Measurements from ENCODE around the gene CYRIA.

DNA sequence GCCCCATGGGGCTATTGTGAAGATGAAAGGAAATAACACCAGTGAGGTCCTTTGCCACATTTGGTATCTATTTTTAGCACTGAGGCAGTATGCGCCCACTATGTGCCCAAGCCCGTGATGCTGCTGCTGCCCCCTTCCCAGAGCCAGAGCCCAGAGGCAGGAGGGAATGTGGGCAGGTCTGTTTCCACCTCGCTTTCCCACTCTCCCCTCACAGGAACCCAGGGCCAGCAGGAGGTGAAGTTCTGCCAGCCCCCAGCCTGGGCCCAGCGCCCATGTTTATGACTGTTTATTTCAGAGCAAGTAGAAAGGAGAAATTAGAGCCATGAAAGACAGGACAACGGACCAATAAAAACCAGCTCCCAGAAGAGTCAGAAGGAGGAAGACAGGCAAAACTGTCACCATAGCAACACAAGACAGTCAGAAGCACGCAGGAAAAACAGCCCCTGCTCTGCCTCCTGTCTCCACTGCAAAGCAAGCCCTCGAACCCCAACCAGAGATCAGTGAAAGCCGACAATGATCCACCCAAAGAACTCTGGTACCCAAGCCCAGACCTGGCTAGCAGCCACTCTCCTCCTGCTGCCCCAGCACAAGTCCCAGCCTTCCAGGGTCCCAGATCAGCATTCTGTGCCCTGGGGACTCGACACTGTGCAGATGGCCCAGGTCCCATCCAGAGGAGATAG lies 1.4 kb downstream of the CYRIA start:
- TF ChIP-seq, protein P1, sequence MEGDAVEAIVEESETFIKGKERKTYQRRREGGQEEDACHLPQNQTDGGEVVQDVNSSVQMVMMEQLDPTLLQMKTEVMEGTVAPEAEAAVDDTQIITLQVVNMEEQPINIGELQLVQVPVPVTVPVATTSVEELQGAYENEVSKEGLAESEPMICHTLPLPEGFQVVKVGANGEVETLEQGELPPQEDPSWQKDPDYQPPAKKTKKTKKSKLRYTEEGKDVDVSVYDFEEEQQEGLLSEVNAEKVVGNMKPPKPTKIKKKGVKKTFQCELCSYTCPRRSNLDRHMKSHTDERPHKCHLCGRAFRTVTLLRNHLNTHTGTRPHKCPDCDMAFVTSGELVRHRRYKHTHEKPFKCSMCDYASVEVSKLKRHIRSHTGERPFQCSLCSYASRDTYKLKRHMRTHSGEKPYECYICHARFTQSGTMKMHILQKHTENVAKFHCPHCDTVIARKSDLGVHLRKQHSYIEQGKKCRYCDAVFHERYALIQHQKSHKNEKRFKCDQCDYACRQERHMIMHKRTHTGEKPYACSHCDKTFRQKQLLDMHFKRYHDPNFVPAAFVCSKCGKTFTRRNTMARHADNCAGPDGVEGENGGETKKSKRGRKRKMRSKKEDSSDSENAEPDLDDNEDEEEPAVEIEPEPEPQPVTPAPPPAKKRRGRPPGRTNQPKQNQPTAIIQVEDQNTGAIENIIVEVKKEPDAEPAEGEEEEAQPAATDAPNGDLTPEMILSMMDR (IDR thresholded peaks at IDR 0.05) = no peak
- TF ChIP-seq POLR2AphosphoS5 (IDR thresholded peaks at IDR 0.05) (no peak), POLR2A (IDR thresholded peaks at IDR 0.05) (no peak)

Data from breast epithelium (tissue), 3 donors.